GM23248 (cell line): ENCODE data around the gene RUNX1. TPM values are rescaled to one million over a fixed set of nuclear protein-coding genes. Genes with fewer than 3 reads are reported as not detected.
A peak's percentile ranks its signal among the peaks of the same experiment; 100 is the strongest.

Source experiments
- DNase-seq: peaks from one replicate; pipeline ENCODE4 v3.0.0-alpha.2; 2015
- H2AFZ ChIP-seq: fragments of 200-600 bp; sonication (generic); 2 replicates; pipeline ENCODE4 v1.6.1; 2016; ENCODE audit warnings: antibody characterized with exemption
- H3F3A ChIP-seq: fragments of 200-600 bp; sonication (generic); 2 replicates; pipeline ENCODE4 v1.6.1; 2016; ENCODE audit warnings: mild to moderate bottlenecking, antibody characterized with exemption, mixed run types; ENCODE audit not compliant: insufficient read depth
- H3K27ac ChIP-seq: fragments of 200-600 bp; sonication (generic); 2 replicates; pipeline ENCODE4 v1.5.1; 2016; ENCODE audit warnings: mild to moderate bottlenecking
- H3K27me3 ChIP-seq: fragments of 200-600 bp; sonication (generic); replicated peaks from 2 replicates; pipeline ENCODE4 v1.6.1; 2016; ENCODE audit warnings: mild to moderate bottlenecking; ENCODE audit not compliant: insufficient read depth
- H3K36me3 ChIP-seq: fragments of 200-600 bp; sonication (generic); 2 replicates; pipeline ENCODE4 v1.6.1; 2016; ENCODE audit warnings: low read depth, mild to moderate bottlenecking
- H3K4me1 ChIP-seq: fragments of 200-600 bp; sonication (generic); 2 replicates; pipeline ENCODE4 v1.6.1; 2016; ENCODE audit warnings: mild to moderate bottlenecking; ENCODE audit not compliant: insufficient read depth
- H3K4me2 ChIP-seq: fragments of 200-600 bp; sonication (generic); one replicate; pipeline ENCODE4 v1.6.1; 2016; ENCODE audit warnings: mild to moderate bottlenecking; ENCODE audit not compliant: unreplicated experiment
- H3K4me3 ChIP-seq: fragments of 200-600 bp; sonication (generic); 2 replicates; pipeline ENCODE4 v1.5.1; 2016; ENCODE audit warnings: mild to moderate bottlenecking
- H3K79me2 ChIP-seq: fragments of 200-600 bp; sonication (generic); 2 replicates; pipeline ENCODE4 v1.6.1; 2016; ENCODE audit warnings: mild to moderate bottlenecking; ENCODE audit not compliant: insufficient read depth
- H3K9ac ChIP-seq: fragments of 200-600 bp; sonication (generic); 2 replicates; pipeline ENCODE4 v1.6.1; 2016; ENCODE audit warnings: mild to moderate bottlenecking
- H3K9me2 ChIP-seq: fragments of 200-600 bp; sonication (generic); 2 replicates; pipeline ENCODE4 v1.6.1; 2016; ENCODE audit warnings: mixed run types, mild to moderate bottlenecking, moderate library complexity; ENCODE audit not compliant: insufficient read depth
- H3K9me3 ChIP-seq: fragments of 200-600 bp; sonication (generic); one replicate; pipeline ENCODE4 v1.6.1; 2017; ENCODE audit warnings: low read depth
- H4K20me1 ChIP-seq: fragments of 200-600 bp; sonication (generic); 2 replicates; pipeline ENCODE4 v1.6.0; 2016; ENCODE audit not compliant: insufficient read depth
- EZH2 ChIP-seq: fragments of 200-600 bp; sonication (generic); IDR thresholded peaks from 2 replicates; pipeline ENCODE4 v1.6.1; 2018; ENCODE audit warnings: antibody characterized with exemption, mild to moderate bottlenecking; ENCODE audit not compliant: insufficient read depth, poor library complexity, severe bottlenecking
- EZH2phosphoT487 ChIP-seq: fragments of 200-600 bp; sonication (generic); IDR thresholded peaks from 2 replicates; pipeline ENCODE4 v1.6.1; 2018; ENCODE audit warnings: antibody characterized with exemption, moderate library complexity, mild to moderate bottlenecking, low read depth; ENCODE audit not compliant: insufficient read depth
- WGBS, 2 experiments: methylation state at CpG; one replicate each; pipeline ENCODE4 v1.1.6; 2015 to 2017; ENCODE audit warnings: low lambda C conversion rate in 2 of 2, low coverage in 1 of 2; ENCODE audit errors: missing lambda C conversion rate in 2 of 2; 5-methylcytosine and 5-hydroxymethylcytosine counted together
- in situ Hi-C: fragments of 300-500 bp; cut with MboI; formaldehyde crosslinking; loops from 2 replicates; pipeline ENCODE4 v1.15.0; 2020
- polyA plus RNA-seq: library from polyadenylated mRNA; unstranded; fragments of >200 nt; fragmentation: Nextera tagmentation; extraction: Ambion mirVana; gene quantifications from 2 replicates; pipeline ENCODE4 v1.2.1, GENCODE V29; 2016
- total RNA-seq: library from RNA; depleted of rRNA; stranded (reverse); fragments of >200 nt; shearing (Covaris generic); gene quantifications from 2 replicates; pipeline ENCODE4 v1.2.3, GENCODE V29; 2014

Gene RUNX1
- total and polyA plus RNA-seq, 2 experiments from 2014 or later = 21.3 to 32.6 TPM

DNA sequence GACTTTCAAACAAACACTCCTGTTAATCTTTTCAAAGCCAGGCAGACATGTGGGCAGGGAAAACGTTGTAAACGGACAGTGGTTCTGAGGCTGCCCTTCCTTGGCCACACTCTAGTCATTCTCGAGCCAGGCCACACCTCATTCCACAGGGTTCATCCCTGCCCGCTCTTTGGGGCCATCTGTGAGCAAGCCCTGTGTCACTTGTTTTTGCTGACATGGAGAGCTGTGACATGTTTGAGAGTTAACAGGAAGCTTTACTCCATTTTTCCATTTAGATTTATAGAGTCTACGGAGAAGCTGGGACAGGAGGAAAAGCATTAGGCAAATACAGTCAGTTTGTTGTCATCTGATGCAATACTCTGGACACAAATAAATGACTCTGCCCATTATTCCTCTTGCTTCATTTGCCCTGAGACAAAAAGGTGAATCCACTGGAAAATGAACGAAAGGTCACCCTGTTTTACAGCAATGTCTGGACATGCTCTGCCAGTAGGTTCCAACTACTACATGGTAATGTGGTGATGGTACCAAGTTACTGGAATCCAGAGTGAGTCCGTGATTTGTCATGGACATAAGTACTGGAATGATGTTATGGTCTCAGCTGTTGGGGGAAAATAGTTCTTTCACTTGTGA, 253.4 kb downstream of the RUNX1 start:
- Histone ChIP-seq H3K4me1 (peaks cover 49% of the 10 kb centered on the region), H3K27me3 (no peaks in the 10 kb centered on the region), H3K27ac (peak overlapping the region; percentile 97), H3K36me3 (peaks cover 59% of the 10 kb centered on the region), H3K9me2 (no peaks in the 10 kb centered on the region), H2AFZ (no peak overlapping the region), H3K9ac (peak overlapping the region; percentile 77), H3F3A (peaks cover 66% of the 10 kb centered on the region), H4K20me1 (no peaks in the 10 kb centered on the region), H3K4me3 (peak overlapping the region; percentile 5; the same call in 1 of the 2 replicates), H3K79me2 (peaks cover 46% of the 10 kb centered on the region), H3K9me3 (no peaks in the 10 kb centered on the region), H3K4me2 (peak overlapping the region; percentile 60)
- in situ Hi-C loops = no loop called here
- WGBS, 2 experiments = 2 to 4% methylated on average over 7 of the region's 7 CpGs
- TF ChIP-seq EZH2phosphoT487 (no peak), EZH2 (no peak)
- peak; percentile 91 for DNase-seq

DNA sequence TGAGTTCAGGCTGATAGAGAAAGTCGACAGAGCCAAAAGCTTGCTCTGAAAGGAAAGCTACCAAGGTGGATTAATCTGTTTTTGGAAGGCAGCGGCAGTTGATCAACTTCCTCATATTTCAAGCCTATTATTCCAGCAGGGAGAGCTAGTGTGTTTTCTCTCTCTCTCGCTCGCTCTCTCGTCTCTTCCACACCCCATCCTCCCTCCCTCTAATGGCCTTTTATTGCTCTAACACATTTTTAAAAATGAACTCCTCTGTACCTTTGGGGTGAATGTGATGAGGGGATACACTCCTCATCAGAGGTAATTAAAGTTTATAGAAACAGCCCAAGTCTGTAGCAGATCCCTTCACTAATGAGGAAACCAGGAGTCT, 253.9 kb downstream of the RUNX1 start:
- in situ Hi-C loops = no loop called here
- peaks cover 46% of the 10 kb centered on the region for H3K79me2 ChIP-seq
- 16 to 17% methylated on average over 5 of the region's 5 CpGs for WGBS, 2 experiments

DNA sequence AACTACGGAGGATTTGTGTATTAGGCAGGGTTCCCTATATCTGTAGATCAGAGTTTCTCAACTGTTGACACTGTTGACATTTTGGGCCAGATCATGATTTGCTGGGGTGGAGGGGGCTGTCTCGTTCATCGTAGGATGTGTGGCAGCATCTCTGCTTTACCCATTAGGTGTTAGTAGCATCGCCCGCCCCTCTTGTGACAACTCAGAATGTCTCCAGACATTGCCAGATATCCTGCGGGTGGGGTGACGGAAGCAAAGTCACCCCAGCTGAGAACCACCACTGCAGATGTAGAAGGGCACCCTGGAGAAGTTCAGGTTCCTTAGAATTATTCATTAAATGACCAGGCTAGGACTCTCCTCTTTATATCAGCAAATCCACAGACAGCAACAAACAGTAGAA, 254.4 kb downstream of the RUNX1 start:
- Histone ChIP-seq H3K27me3 (no peaks in the 10 kb centered on the region), H3K9me3 (no peaks in the 10 kb centered on the region), H3K36me3 (peaks cover 61% of the 10 kb centered on the region), H3F3A (peaks cover 66% of the 10 kb centered on the region), H4K20me1 (no peaks in the 10 kb centered on the region), H3K27ac (peak overlapping the region; percentile 97), H3K9ac (peak overlapping the region; percentile 77), H3K79me2 (peaks cover 42% of the 10 kb centered on the region), H3K9me2 (no peaks in the 10 kb centered on the region), H2AFZ (no peak overlapping the region), H3K4me2 (peak overlapping the region; percentile 60), H3K4me1 (peaks cover 39% of the 10 kb centered on the region), H3K4me3 (no peak overlapping the region)
- 83 to 86% methylated on average over 7 of the region's 7 CpGs for WGBS, 2 experiments
- TF ChIP-seq EZH2 = no peak
- no peak for TF ChIP-seq EZH2phosphoT487
- in situ Hi-C loops = no loop called here
- no peak for DNase-seq

More for the DNA sequence above, 253.9 kb downstream of the RUNX1 start:
- no peak for TF ChIP-seq EZH2phosphoT487
- no peak for TF ChIP-seq EZH2
- peaks cover 44% of the 10 kb centered on the region for H3K4me1 ChIP-seq
- no peaks in the 10 kb centered on the region for H3K9me3 ChIP-seq
- H3K9me2 ChIP-seq = no peaks in the 10 kb centered on the region
- peak overlapping the region; percentile 97 for H3K27ac ChIP-seq
- H3K4me3 ChIP-seq = peak overlapping the region; percentile 5; the same call in 1 of the 2 replicates
- no peaks in the 10 kb centered on the region for H4K20me1 ChIP-seq
- peak overlapping the region; percentile 60 for H3K4me2 ChIP-seq
- peaks cover 66% of the 10 kb centered on the region for H3F3A ChIP-seq
- no peak overlapping the region for H2AFZ ChIP-seq
- H3K36me3 ChIP-seq = peaks cover 61% of the 10 kb centered on the region
- DNase-seq = peak; percentile 65
- peak overlapping the region; percentile 77 for H3K9ac ChIP-seq
- no peaks in the 10 kb centered on the region for H3K27me3 ChIP-seq

DNA sequence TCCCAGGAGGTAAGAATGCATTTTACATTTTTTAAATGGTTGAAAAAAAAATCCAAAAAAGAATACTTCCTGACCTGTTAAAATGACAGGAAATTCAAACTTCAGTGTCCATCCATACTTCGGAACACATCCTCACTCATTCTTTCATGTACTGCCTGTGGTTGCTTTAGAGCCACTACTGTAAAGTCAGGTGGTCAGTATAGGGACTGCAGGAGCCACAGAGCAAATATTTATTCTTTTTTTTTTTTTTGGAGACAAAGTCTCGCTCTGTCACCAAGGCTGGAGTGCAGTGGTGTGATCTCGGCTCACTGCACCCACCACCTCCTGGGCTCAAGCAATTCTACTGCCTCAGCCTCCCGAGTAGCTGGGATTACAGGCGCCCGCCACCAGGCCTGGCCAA, 255.6 kb downstream of the RUNX1 start:
- Histone ChIP-seq H3K27ac (peak overlapping the region; percentile 3; the same call in 1 of the 2 replicates), H3K27me3 (no peaks in the 10 kb centered on the region), H3K36me3 (peaks cover 60% of the 10 kb centered on the region), H3K4me3 (no peak overlapping the region), H3K9me3 (no peaks in the 10 kb centered on the region), H3K9ac (no peak overlapping the region), H3K4me2 (no peak overlapping the region), H4K20me1 (no peaks in the 10 kb centered on the region), H3F3A (peaks cover 70% of the 10 kb centered on the region), H3K4me1 (peaks cover 39% of the 10 kb centered on the region), H2AFZ (no peak overlapping the region), H3K79me2 (peaks cover 31% of the 10 kb centered on the region), H3K9me2 (no peaks in the 10 kb centered on the region)
- DNase-seq = no peak
- in situ Hi-C loops = no loop called here
- TF ChIP-seq EZH2 (no peak), EZH2phosphoT487 (no peak)
- 98 to 99% methylated on average over 6 of the region's 6 CpGs for WGBS, 2 experiments
